Skin of body (tissue), 2 donors: ENCODE results near the gene PBX1. TPM values are rescaled to one million over a fixed set of nuclear protein-coding genes. Genes with fewer than 3 reads are reported as not detected.

Experiments used
- DNase-seq: peaks from one replicate; lab custom pipeline; 2025; lab: John Stamatoyannopoulos, UW
- total RNA-seq: library from RNA; depleted of rRNA; stranded (reverse); fragments of >200 nt; gene quantifications from one replicate; pipeline ENCODE4 v1.2.3, GENCODE V29; 2014

Gene PBX1
- total RNA-seq, 1 donor from 2014 or later = 57.2 TPM

- DNase-seq = peak; percentile 41
These were observed 137.1 kb downstream of the PBX1 start for GRCh38 chr1:164695956-164696665.

DNA sequence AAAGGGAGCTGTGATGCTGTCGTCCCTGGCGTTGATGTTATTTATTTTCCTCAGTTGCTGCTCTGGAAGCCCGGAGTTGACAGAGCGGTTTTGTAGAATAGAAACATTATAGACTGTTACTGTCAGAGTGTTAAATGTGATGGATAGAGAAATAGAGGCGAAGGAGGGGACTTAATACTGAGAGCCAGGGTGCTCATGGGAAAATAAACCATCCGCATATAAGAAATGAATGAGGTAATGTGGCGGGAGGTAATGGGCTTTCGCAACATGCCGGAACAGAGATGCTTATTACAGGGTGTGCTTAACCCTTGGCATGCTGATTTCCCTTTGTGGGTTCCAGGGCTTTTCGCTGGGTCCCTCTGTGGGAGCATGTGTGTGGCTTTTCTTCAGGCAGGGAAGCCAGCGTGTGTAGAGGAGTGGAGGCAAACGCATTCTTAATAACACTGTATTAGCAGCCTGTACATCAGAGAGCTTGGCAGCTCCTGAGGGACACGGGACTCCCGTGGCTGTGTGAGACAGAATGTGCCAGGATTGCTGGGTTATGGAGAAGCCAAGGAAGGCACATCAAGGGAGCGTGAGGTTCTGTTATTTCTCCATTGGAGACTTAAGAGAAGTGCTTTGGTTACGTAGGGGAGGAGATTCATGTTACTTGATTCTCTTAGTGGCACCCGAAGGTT lies 141.0 kb downstream of the PBX1 start:
- DNase-seq = no peak

GRCh38 chr1:164700683-164701082 lies 141.7 kb downstream of the PBX1 start:
- no peak for DNase-seq

- no peak for DNase-seq
These were observed 142.3 kb downstream of the PBX1 start for GRCh38 chr1:164701189-164701761.

GRCh38 chr1:164702216-164702615 lies 143.2 kb downstream of the PBX1 start:
- DNase-seq = no peak

DNA sequence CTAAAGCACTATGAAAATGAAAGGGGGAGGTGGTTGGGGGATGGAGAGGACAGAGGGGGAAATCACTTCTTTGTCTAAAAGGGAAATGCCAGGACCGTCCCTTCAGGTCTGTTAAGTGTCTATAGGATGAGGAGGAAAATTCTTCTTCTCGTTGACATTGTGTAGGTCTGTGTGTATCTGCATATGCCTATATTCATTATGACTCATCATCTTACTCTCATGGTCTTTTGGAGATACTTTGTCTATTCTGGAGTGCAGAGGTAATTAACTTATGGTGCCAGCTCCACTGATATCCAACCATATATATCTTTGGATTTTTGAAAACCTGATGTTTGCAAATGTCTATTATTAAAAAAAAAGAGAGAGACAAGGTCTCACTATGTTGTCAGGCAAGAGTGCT lies 143.7 kb downstream of the PBX1 start:
- DNase-seq = no peak

GRCh38 chr1:164703463-164703862 lies 144.5 kb downstream of the PBX1 start:
- DNase-seq = no peak

DNA sequence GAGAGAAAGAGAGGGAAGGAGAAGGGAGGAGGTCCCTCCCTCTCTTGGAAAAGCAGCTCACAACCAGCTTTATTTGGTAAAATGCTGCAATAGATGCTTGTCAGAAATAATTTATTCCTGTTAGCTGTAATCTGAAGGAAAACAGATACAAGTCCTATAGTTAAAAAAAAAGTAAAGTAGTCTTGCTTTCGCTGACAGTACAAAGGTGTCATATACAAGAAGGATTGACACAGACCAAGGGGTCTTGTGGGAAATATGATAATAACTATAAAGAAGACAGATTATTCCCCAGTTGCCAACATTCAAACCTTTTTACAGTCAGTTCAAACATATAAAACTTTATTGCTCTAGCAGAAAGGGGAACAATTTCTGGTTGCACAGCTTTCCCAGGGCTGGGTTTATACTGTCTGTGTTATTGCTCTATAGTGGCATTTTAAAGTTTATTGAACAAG lies 145.0 kb downstream of the PBX1 start:
- no peak for DNase-seq

GRCh38 chr1:164704954-164705353 lies 146.0 kb downstream of the PBX1 start:
- DNase-seq = no peak

GRCh38 chr1:164706606-164706987 lies 147.6 kb downstream of the PBX1 start:
- DNase-seq = no peak

DNA sequence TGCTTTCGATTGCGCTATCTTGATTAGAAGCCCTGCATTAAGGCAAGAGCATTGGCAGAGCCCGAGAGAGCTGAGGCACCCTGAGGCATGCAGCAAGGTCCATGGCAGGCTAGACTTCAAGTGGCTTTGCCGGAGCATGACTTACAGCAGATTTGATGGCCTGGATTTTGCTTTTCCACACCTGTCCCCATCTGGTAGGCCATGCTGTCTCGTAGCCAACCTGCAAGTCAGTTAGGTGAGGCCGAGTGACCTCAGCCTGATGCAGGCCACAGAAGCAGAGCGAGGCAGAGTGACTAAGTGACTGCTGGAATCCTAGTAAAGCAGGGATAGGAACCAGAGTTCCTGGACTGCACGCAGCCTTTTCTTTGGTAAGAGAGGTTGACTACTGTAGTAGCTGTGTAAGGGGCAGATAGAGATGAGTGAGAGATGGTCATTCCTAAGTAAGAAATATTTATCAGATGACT lies 148.9 kb downstream of the PBX1 start:
- no peak for DNase-seq

DNA sequence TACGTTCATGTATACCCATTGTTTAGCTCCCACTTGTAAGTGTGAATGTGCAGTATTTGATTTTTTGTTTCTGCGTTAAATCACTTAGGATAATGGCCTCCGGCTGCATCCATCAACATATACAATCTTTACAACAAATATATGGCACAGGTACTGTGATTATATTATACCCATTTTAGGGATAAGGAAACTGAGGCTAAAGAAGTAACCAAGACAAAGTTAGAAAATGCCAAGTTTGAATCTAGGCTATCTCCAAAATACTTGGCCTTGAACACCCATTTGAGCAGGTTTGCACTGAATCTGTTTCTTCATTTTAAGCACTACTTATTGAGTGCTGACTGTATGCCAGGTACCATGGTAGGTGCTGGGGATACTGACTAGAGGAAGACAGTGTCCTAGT lies 149.6 kb downstream of the PBX1 start:
- DNase-seq = no peak

GRCh38 chr1:164709126-164709525 lies 150.1 kb downstream of the PBX1 start:
- DNase-seq = no peak

DNA sequence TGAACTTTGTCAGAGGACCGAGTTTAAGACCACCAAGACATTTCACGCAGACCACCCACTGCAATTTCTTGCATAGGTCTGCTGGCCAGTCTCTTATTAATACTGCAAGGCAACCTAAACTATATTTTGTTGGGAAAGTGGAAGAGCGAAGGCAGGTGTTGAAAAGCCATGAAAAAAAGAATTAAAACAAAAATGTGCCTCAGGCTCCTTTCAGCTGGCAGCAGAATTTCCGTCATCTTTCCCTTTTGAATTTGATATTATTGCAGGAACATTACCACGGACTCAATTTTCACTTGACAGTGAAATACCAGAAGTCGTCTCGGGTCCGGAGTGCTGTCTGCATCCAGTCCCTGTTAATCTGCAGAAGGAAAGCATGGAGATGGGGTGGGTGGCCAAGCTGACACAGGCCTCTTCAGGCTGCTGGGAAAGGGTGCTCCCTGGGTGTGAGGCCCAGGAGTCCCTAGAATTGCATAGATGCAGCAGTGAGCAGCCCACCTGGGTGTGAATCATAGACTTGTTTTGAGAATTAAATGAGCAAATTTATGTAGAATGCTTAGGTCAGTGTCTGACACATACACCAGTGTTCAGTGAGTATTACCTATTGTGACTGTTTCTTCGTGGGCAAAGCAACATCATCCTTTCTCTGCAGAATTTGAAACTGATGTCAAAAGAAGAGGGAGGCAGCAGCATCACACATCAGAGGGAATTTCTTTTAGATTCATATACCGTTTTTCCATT lies 150.7 kb downstream of the PBX1 start:
- no peak for DNase-seq

- DNase-seq = no peak
These were observed 153.4 kb downstream of the PBX1 start for GRCh38 chr1:164712131-164713036.

- no peak for DNase-seq
These were observed 154.6 kb downstream of the PBX1 start for GRCh38 chr1:164713456-164714207.

DNA sequence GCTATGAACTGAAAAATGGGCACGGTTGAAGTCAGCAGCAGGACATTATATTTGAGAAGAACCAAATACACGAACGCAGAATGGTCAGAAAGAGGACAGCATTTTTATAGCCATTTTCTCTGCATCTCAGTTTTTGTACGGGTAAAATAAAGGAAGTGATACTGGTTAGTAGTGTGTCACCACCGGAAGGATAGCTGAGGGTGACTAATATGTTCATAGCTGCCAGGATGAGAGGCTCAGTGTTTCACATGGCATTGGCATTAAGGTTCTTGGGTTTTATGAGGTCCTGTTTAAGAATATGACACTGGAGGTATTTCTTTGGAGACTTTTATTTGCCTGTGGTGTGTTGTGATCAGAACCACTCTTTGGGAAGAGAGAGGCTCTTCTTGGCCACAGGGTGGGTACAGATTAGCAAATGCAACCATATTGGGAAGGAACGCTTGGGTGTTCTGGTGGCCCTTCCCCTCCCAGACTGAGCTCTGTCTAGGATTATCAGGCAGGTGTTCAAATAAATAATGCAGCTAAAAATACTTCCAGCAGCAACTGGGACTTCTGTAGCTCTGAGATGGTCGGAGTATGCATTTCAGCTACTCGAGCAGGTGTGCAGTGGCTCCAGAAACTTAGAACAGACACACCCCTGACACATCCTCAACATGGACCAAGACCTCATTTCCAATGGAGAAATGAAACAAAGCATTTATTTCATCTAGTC lies 158.2 kb downstream of the PBX1 start:
- DNase-seq = no peak

DNA sequence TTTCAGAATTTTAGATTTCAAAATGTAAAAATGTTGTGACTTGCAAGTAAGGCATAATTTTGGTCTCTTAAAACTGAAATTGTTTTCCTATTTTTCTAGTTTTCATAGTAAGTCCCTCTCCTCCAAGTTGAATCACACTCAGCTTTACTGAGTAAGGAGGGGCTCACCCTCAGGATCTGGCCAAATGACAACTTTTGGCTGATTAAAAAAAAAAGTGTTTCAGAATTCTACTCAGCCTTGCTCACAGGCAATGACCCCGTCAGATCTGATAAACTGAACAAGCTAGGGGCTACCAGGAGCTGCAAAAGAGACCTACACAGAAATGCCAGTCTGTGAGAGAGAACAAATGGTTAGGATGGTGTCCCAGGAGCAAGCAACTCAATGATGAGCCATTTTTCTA lies 159.8 kb downstream of the PBX1 start:
- no peak for DNase-seq

- DNase-seq = no peak
These were observed 160.9 kb downstream of the PBX1 start for GRCh38 chr1:164719676-164720439.
